Activated CD8-positive, alpha-beta T cell treated with anti-CD3 and anti-CD28 coated beads for 36 hours (primary cell): Measurements from ENCODE around the gene KCNMB1. TPM values are rescaled to one million over a fixed set of nuclear protein-coding genes. Genes with fewer than 3 reads are reported as not detected.

Experiments
- ATAC-seq: fragments of 200-7000 bp; cut with Tn5 transposase; one replicate; pipeline ENCODE4 v1.10.0; 2021; ENCODE audit warnings: mild to moderate bottlenecking, moderate library complexity
- CTCF ChIA-PET: fragments of 350-600 bp; sonication (Branson Sonifier 250); formaldehyde crosslinking; loops from one replicate; lab custom pipeline; 2021; ENCODE audit warnings: antibody characterized with exemption; lab: Charles Lee
- POLR2A ChIA-PET: fragments of 350-600 bp; sonication (Branson Sonifier 250); formaldehyde crosslinking; loops from one replicate; lab custom pipeline; 2021; ENCODE audit warnings: antibody characterized with exemption; lab: Charles Lee
- DNase-seq: peaks from one replicate; pipeline ENCODE4 v3.0.0-alpha.2; 2020
- H3K27ac Mint-ChIP-seq: one replicate; pipeline ENCODE4 v1.8.0; 2021; ENCODE audit warnings: mild to moderate bottlenecking, mixed read lengths
- H3K27me3 Mint-ChIP-seq: one replicate; pipeline ENCODE4 v1.8.0; 2021; ENCODE audit warnings: mixed read lengths
- H3K36me3 Mint-ChIP-seq: one replicate; pipeline ENCODE4 v1.8.0; 2021; ENCODE audit warnings: low read depth, mixed read lengths
- H3K4me1 Mint-ChIP-seq: one replicate; pipeline ENCODE4 v1.8.0; 2021; ENCODE audit warnings: low read depth, mixed read lengths
- H3K4me3 Mint-ChIP-seq: one replicate; pipeline ENCODE4 v1.8.0; 2021; ENCODE audit warnings: mild to moderate bottlenecking, moderate library complexity, mixed read lengths
- H3K9me3 Mint-ChIP-seq: one replicate; pipeline ENCODE4 v1.8.0; 2021; ENCODE audit warnings: mixed read lengths
- intact Hi-C: fragments of 100-400 bp; cut with micrococcal nuclease; formaldehyde crosslinking; loops from one replicate; pipeline ENCODE4 v1.10.0; 2022
- total RNA-seq, 2 experiments: library from RNA; stranded (reverse); gene quantifications; one replicate each; pipeline ENCODE4 v1.2.3, GENCODE V29; 2021
- TF ChIP-seq, protein P1 (sequence below): fragments of 200-600 bp; IDR thresholded peaks from one replicate; pipeline ENCODE4 v1.8.0; 2022; ENCODE audit warnings: antibody characterized with exemption, mild to moderate bottlenecking

The KCNMB1 gene
- total RNA-seq, 2 experiments from 2014 or later = not detected

DNA sequence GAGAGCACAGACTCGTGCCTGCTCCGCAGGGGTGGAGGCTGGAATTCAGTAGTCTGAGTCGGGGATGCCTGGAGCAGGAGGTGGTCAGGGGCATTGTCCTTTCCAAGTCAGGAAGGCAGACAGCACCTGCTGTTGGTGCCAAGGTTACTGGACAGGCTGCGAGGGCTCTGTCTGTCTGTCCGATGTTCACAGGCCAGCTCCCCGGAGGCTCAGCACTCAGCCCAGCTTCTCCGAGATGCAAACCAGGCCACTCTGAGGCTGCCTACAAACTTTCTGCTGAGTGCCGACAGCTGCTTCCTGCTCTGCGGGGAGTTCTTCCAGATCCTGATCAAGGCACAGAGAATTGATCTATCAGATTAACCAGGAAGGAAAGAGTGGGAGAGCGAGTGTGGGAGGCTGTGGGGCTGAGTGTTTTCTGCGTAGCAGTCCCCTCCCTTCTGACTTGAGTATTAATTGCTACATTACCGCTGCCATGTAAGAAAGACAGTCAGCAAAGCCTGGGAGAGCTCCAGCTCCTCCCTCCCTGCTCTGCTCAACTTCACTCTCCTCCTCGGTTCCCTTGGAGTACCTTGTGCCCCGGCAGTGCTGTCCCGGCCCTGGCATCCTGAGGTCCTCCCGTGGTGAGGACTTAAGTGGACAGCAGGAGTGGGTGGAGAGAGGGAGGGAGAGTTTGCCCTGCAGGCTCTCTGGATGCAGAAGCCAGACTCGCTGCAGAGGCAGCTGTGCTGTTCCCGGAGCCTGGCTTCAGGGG, 36.0 kb downstream of the KCNMB1 start:
- TF ChIP-seq, protein P1, sequence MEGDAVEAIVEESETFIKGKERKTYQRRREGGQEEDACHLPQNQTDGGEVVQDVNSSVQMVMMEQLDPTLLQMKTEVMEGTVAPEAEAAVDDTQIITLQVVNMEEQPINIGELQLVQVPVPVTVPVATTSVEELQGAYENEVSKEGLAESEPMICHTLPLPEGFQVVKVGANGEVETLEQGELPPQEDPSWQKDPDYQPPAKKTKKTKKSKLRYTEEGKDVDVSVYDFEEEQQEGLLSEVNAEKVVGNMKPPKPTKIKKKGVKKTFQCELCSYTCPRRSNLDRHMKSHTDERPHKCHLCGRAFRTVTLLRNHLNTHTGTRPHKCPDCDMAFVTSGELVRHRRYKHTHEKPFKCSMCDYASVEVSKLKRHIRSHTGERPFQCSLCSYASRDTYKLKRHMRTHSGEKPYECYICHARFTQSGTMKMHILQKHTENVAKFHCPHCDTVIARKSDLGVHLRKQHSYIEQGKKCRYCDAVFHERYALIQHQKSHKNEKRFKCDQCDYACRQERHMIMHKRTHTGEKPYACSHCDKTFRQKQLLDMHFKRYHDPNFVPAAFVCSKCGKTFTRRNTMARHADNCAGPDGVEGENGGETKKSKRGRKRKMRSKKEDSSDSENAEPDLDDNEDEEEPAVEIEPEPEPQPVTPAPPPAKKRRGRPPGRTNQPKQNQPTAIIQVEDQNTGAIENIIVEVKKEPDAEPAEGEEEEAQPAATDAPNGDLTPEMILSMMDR = no peak
- Mint-ChIP-seq H3K27me3 (peaks cover 15% of the 10 kb centered on the region), H3K27ac (no peak overlapping the region), H3K36me3 (no peaks in the 10 kb centered on the region), H3K4me3 (no peak overlapping the region), H3K4me1 (no peaks in the 10 kb centered on the region), H3K9me3 (no peaks in the 10 kb centered on the region)
- POLR2A ChIA-PET = no interaction called here
- intact Hi-C loops = no loop called here
- CTCF ChIA-PET = interaction anchor here (1.1 kb wide), 1 partner anchor 127 kb away, joined by 3 read pairs; no protein-coding TSS in a partner anchor
- DNase-seq = no peak
- ATAC-seq = no peak

GRCh38 chr5:170348137-170348633, 41.0 kb downstream of the KCNMB1 start:
- Mint-ChIP-seq H3K27me3 (peaks cover 15% of the 10 kb centered on the region), H3K36me3 (no peaks in the 10 kb centered on the region), H3K9me3 (no peaks in the 10 kb centered on the region), H3K4me3 (no peak overlapping the region), H3K4me1 (no peaks in the 10 kb centered on the region), H3K27ac (no peak overlapping the region)
- CTCF ChIA-PET = interaction anchor here (0.6 to 3.2 kb wide), 14 partner anchors 9 to 132 kb away, joined by 3 to 16 read pairs (median 4); no protein-coding TSS in a partner anchor
- TF ChIP-seq, protein P1 = peak; percentile 23
- no peak for ATAC-seq
- intact Hi-C loops = loop anchor here (10.0 kb wide), 1 partner anchor 253 kb away; no protein-coding TSS in a partner anchor
- DNase-seq = no peak
- POLR2A ChIA-PET = interaction anchor here (1.2 kb wide), 1 partner anchor 10 kb away, joined by 3 read pairs; no protein-coding TSS in a partner anchor

- no peak overlapping the region for H3K4me3 Mint-ChIP-seq
- no peak for DNase-seq
- POLR2A ChIA-PET = no interaction called here
Observed at GRCh38 chr5:170347022-170347567, 42.1 kb downstream of the KCNMB1 start.

GRCh38 chr5:170345971-170346370, 43.2 kb downstream of the KCNMB1 start:
- H3K36me3 Mint-ChIP-seq = no peaks in the 10 kb centered on the region
- DNase-seq = no peak
- ChIA-PET POLR2A (interaction anchor here (0.8 kb wide), 1 partner anchor 77 kb away, joined by 4 read pairs; no protein-coding TSS in a partner anchor), CTCF (interaction anchor here (1.0 to 1.7 kb wide), 3 partner anchors 120 to 130 kb away, joined by 3 to 8 read pairs (median 3); no protein-coding TSS in a partner anchor)
- no peak overlapping the region for H3K4me3 Mint-ChIP-seq
- H3K27ac Mint-ChIP-seq = no peak overlapping the region
- TF ChIP-seq, protein P1 = no peak
- ATAC-seq = no peak
- intact Hi-C loops = loop anchor here (10.0 kb wide), 1 partner anchor 251 kb away; no protein-coding TSS in a partner anchor
- H3K27me3 Mint-ChIP-seq = peaks cover 10% of the 10 kb centered on the region
- H3K4me1 Mint-ChIP-seq = no peaks in the 10 kb centered on the region
- no peaks in the 10 kb centered on the region for H3K9me3 Mint-ChIP-seq

More at GRCh38 chr5:170347022-170347567, 42.1 kb downstream of the KCNMB1 start:
- H3K4me1 Mint-ChIP-seq = no peaks in the 10 kb centered on the region
- H3K9me3 Mint-ChIP-seq = no peaks in the 10 kb centered on the region
- H3K27ac Mint-ChIP-seq = no peak overlapping the region
- TF ChIP-seq, protein P1 = no peak
- CTCF ChIA-PET = interaction anchor here (0.6 to 3.2 kb wide), 12 partner anchors 8 to 131 kb away, joined by 3 to 16 read pairs (median 4); no protein-coding TSS in a partner anchor
- no peak for ATAC-seq
- peaks cover 13% of the 10 kb centered on the region for H3K27me3 Mint-ChIP-seq
- intact Hi-C loops = loop anchor here (10.0 kb wide), 1 partner anchor 252 kb away; no protein-coding TSS in a partner anchor
- no peaks in the 10 kb centered on the region for H3K36me3 Mint-ChIP-seq
